Endodermal cell (in vitro differentiated cells): Measurements from ENCODE around the gene NDUFB10. TPM values are rescaled to one million over a fixed set of nuclear protein-coding genes. Genes with fewer than 3 reads are reported as not detected.

Experiments
- DNase-seq: peaks from one replicate; pipeline ENCODE4 v3.0.0-alpha.2; 2017
- H3K27ac ChIP-seq: 2 replicates; pipeline ENCODE4 v1.5.1; 2013; ENCODE audit warnings: mild to moderate bottlenecking, low read depth, low read length, moderate library complexity
- H3K27me3 ChIP-seq: 2 replicates; pipeline ENCODE4 v1.6.1; 2013; ENCODE audit warnings: mild to moderate bottlenecking, low read length, moderate library complexity; ENCODE audit not compliant: insufficient read depth, control insufficient read depth, poor library complexity, severe bottlenecking
- H3K36me3 ChIP-seq: 2 replicates; pipeline ENCODE4 v1.7.0; 2013; ENCODE audit warnings: mild to moderate bottlenecking, low read length, moderate library complexity; ENCODE audit not compliant: control insufficient read depth, insufficient read depth
- H3K4me1 ChIP-seq: one replicate; pipeline ENCODE4 v1.7.0; 2013; ENCODE audit warnings: low read length; ENCODE audit not compliant: control insufficient read depth, insufficient read depth
- H3K4me3 ChIP-seq: 2 replicates; pipeline ENCODE4 v1.5.1; 2013; ENCODE audit warnings: mild to moderate bottlenecking, low read length, moderate library complexity
- H3K9ac ChIP-seq: 2 replicates; pipeline ENCODE4 v1.6.1; 2013; ENCODE audit warnings: mild to moderate bottlenecking, low read length, moderate library complexity; ENCODE audit not compliant: poor library complexity, severe bottlenecking; ENCODE audit errors: extremely low read depth
- H3K9me3 ChIP-seq: 2 replicates; pipeline ENCODE4 v1.6.1; 2013; ENCODE audit warnings: mild to moderate bottlenecking, low read length, moderate library complexity; ENCODE audit not compliant: control insufficient read depth
- H3K27ac Mint-ChIP-seq: 2 replicates; pipeline ENCODE4 v1.8.0; 2020; ENCODE audit warnings: mixed read lengths
- H3K27me3 Mint-ChIP-seq: 2 replicates; pipeline ENCODE4 v1.8.0; 2021; ENCODE audit warnings: mild to moderate bottlenecking, mixed read lengths; ENCODE audit not compliant: insufficient read depth
- H3K36me3 Mint-ChIP-seq: 2 replicates; pipeline ENCODE4 v1.8.0; 2020; ENCODE audit warnings: low read depth, mixed read lengths
- H3K4me1 Mint-ChIP-seq: 2 replicates; pipeline ENCODE4 v1.8.0; 2020; ENCODE audit warnings: mixed read lengths
- H3K4me3 Mint-ChIP-seq: 2 replicates; pipeline ENCODE4 v1.8.0; 2020; ENCODE audit warnings: mild to moderate bottlenecking, moderate library complexity, mixed read lengths
- H3K9me3 Mint-ChIP-seq: 2 replicates; pipeline ENCODE4 v1.8.0; 2020; ENCODE audit warnings: mild to moderate bottlenecking, mixed read lengths
- WGBS, 2 experiments: methylation state at CpG; one replicate each; pipeline versions ENCODE4 v1.1.5 to v1.1.7; 2013; ENCODE audit warnings: missing lambda C conversion rate in 2 of 2, mixed read lengths in 1 of 2; ENCODE audit not compliant: insufficient coverage in 1 of 2, insufficient read length in 1 of 2; 5-methylcytosine and 5-hydroxymethylcytosine counted together
- total RNA-seq, 2 donors: library from RNA; stranded (reverse); fragmentation: NEBNext Ultra II Directional in 1 of 2; extraction: Animal tissue kit (Norgen Biotek cat#: 25700) in 1 of 2; gene quantifications; 2 replicates in 1 of 2; 3 replicates in 1 of 2; pipeline ENCODE4 v1.2.1, GENCODE V29; 2021
- TF ChIP-seq, protein P1 (sequence below): fragments of 200-600 bp; sonication (generic); conservative IDR thresholded peaks from 2 replicates; pipeline ENCODE4 v1.5.0; 2021; ENCODE audit warnings: antibody characterized with exemption, mild to moderate bottlenecking

Gene NDUFB10
- total RNA-seq, 2 donors from 2014 or later: 167 to 192 TPM

DNA sequence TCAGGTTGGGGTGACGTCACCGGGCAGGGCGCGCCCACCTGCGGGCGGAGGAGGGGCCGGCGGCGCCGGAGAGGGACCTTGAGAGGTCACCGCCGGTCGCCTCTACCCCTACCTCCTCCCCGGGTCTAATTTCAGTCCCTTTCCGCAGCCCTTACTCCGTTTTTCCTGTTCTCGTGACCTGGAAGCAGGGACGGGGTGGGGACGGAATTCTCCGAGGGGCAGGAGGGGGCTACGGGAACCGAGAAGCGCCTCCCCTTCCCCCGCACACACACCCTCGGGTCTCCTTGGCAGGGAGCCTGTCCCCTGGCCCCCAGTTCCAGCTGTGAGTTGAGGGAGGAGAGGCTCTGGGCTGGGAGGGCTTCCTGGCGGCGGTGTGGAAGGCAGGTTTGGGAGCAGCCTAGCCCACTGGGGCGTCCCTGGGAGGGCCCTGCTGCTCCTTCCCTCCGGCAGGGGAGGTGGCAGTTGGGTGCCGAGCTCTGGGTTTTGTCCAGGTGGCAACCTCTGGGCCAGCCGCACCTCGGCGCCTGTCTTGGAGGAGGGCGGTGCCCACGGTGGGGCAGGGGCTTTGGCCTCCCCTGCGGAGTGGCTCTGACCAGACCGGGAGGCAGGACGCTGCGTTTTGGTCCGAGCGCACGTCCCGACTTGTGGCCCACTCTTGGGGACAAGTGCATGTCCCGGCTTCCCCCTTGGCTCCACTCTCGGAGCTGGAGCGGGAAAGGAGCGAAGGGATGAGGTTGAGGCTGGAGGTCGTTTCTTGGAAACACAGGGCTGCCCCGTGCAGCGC, 31.2 kb downstream of the NDUFB10 start:
- Mint-ChIP-seq H3K4me1 (peaks cover 1% of the 10 kb centered on the region), H3K4me3 (peak overlapping the region; percentile 53), H3K27ac (no peak overlapping the region), H3K27me3 (peaks cover 41% of the 10 kb centered on the region), H3K9me3 (no peaks in the 10 kb centered on the region), H3K36me3 (peaks cover 13% of the 10 kb centered on the region)
- Histone ChIP-seq H3K9ac (peak overlapping the region; percentile 30), H3K4me1 (peaks cover 3% of the 10 kb centered on the region), H3K27ac (no peak overlapping the region), H3K9me3 (no peaks in the 10 kb centered on the region), H3K27me3 (peaks cover 37% of the 10 kb centered on the region), H3K4me3 (peak overlapping the region; percentile 80), H3K36me3 (peaks cover 17% of the 10 kb centered on the region)
- peak; percentile 90 for DNase-seq
- TF ChIP-seq, protein P1, sequence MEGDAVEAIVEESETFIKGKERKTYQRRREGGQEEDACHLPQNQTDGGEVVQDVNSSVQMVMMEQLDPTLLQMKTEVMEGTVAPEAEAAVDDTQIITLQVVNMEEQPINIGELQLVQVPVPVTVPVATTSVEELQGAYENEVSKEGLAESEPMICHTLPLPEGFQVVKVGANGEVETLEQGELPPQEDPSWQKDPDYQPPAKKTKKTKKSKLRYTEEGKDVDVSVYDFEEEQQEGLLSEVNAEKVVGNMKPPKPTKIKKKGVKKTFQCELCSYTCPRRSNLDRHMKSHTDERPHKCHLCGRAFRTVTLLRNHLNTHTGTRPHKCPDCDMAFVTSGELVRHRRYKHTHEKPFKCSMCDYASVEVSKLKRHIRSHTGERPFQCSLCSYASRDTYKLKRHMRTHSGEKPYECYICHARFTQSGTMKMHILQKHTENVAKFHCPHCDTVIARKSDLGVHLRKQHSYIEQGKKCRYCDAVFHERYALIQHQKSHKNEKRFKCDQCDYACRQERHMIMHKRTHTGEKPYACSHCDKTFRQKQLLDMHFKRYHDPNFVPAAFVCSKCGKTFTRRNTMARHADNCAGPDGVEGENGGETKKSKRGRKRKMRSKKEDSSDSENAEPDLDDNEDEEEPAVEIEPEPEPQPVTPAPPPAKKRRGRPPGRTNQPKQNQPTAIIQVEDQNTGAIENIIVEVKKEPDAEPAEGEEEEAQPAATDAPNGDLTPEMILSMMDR: no peak
- 4 to 7% methylated on average over 13 to 46 of the region's 50 CpGs for WGBS, 2 experiments

DNA sequence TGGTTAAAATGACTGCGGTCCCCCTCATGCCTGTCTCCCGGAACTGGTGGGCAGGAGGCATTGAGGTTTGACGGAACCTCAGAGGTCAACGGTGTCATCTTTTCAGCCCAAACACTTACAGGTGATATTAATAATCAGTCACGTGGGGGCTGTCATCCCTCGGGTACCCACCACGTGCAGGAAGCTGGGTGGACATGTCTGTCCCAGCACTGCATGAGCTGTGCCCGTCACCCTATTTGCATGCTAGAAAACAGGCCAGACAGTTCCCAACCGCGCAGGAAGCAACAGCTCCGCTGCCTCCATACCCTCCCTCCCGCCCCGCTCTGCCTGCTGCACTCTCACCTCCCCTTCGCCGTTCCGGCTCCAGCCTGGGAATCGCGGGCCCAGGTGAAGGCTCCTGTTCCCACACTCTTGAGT, 31.8 kb downstream of the NDUFB10 start:
- Histone ChIP-seq H3K9ac (no peak overlapping the region), H3K4me1 (peaks cover 3% of the 10 kb centered on the region), H3K4me3 (peak overlapping the region; percentile 80), H3K27ac (no peak overlapping the region), H3K9me3 (no peaks in the 10 kb centered on the region), H3K27me3 (peaks cover 37% of the 10 kb centered on the region), H3K36me3 (peaks cover 11% of the 10 kb centered on the region)
- peaks cover 14% of the 10 kb centered on the region for H3K36me3 Mint-ChIP-seq
- TF ChIP-seq, protein P1: no peak
- peak overlapping the region; percentile 53 for H3K4me3 Mint-ChIP-seq
- WGBS, 2 experiments: 16 to 27% methylated on average over 14 to 18 of the region's 18 CpGs
- no peaks in the 10 kb centered on the region for H3K9me3 Mint-ChIP-seq
- H3K27ac Mint-ChIP-seq: no peak overlapping the region
- H3K4me1 Mint-ChIP-seq: peaks cover 1% of the 10 kb centered on the region
- peak; percentile 69 for DNase-seq
- H3K27me3 Mint-ChIP-seq: peaks cover 41% of the 10 kb centered on the region

DNA sequence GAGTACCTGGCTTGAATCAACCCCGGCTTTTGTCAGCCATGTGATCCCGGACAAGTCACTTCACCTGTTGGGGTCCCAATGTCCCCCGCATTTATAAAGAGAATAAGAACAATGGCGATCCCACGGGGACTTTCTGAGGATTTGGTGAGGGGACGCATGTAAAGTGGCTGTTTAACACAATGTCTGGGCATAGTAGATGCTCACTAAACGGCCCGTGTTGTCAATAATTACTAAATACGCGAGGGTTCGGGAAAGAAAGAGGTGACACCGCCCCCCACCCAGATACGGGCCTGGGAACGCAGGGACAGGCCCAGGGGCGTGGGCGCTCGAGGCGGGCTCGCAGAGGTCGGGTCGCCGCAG, 32.2 kb downstream of the NDUFB10 start:
- Histone ChIP-seq H3K27ac (no peak overlapping the region), H3K4me3 (no peak overlapping the region), H3K36me3 (peaks cover 7% of the 10 kb centered on the region), H3K9ac (no peak overlapping the region), H3K9me3 (no peaks in the 10 kb centered on the region), H3K27me3 (peaks cover 37% of the 10 kb centered on the region), H3K4me1 (peaks cover 3% of the 10 kb centered on the region)
- 25 to 32% methylated on average over 22 of the region's 22 CpGs for WGBS, 2 experiments
- H3K4me3 Mint-ChIP-seq: peak overlapping the region; percentile 53
- no peaks in the 10 kb centered on the region for H3K9me3 Mint-ChIP-seq
- H3K27ac Mint-ChIP-seq: no peak overlapping the region
- peaks cover 1% of the 10 kb centered on the region for H3K4me1 Mint-ChIP-seq
- peaks cover 41% of the 10 kb centered on the region for H3K27me3 Mint-ChIP-seq
- DNase-seq: no peak
- H3K36me3 Mint-ChIP-seq: peaks cover 10% of the 10 kb centered on the region
- TF ChIP-seq, protein P1: no peak
